GM19395 (cell line): Measurements from ENCODE around the gene DIP2A.
"Not testable (repeated sequence)": the region's sequence is repeated elsewhere in the genome, so short reads cannot be mapped to it uniquely, and the experiment has no call there.

Source experiments
- ATAC-seq: cut with Tn5 transposase; IDR thresholded peaks from one replicate; pipeline ENCODE4 v1.9.1; 2021; ENCODE audit warnings: mild to moderate bottlenecking, moderate library complexity; ENCODE audit not compliant: unreplicated experiment

DIP2A gene

GRCh38 chr21:46424621-46425020, 34.1 kb upstream of the DIP2A start:
- ATAC-seq, result no peak

- ATAC-seq, result no peak
Measured at GRCh38 chr21:46425041-46425440, 33.6 kb upstream of the DIP2A start.

- ATAC-seq, result no peak
Measured at GRCh38 chr21:46425571-46425970, 33.1 kb upstream of the DIP2A start.

GRCh38 chr21:46426313-46427046, 32.2 kb upstream of the DIP2A start:
- no peak for ATAC-seq

- no peak for ATAC-seq
Measured at GRCh38 chr21:46427516-46427915, 31.2 kb upstream of the DIP2A start.

GRCh38 chr21:46428286-46428685, 30.4 kb upstream of the DIP2A start:
- ATAC-seq, result no peak

- no peak for ATAC-seq
Measured at GRCh38 chr21:46428987-46429710, 29.5 kb upstream of the DIP2A start.

- no peak for ATAC-seq
Measured at GRCh38 chr21:46429754-46430681, 28.7 kb upstream of the DIP2A start.

GRCh38 chr21:46431448-46431847, 27.2 kb upstream of the DIP2A start:
- no peak for ATAC-seq

GRCh38 chr21:46431884-46432488, 26.7 kb upstream of the DIP2A start:
- ATAC-seq, result no peak

GRCh38 chr21:46433116-46433515, 25.6 kb upstream of the DIP2A start:
- ATAC-seq, result not testable (repeated sequence)

- no peak for ATAC-seq
Measured at GRCh38 chr21:46434322-46434958, 24.3 kb upstream of the DIP2A start.

- ATAC-seq, result no peak
Measured at GRCh38 chr21:46435786-46436227, 22.9 kb upstream of the DIP2A start.

- ATAC-seq, result no peak
Measured at GRCh38 chr21:46436621-46437020, 22.1 kb upstream of the DIP2A start.

- no peak for ATAC-seq
Measured at GRCh38 chr21:46437096-46437498, 21.6 kb upstream of the DIP2A start.

- no peak for ATAC-seq
Measured at GRCh38 chr21:46437511-46437910, 21.2 kb upstream of the DIP2A start.

GRCh38 chr21:46438241-46438640, 20.4 kb upstream of the DIP2A start:
- ATAC-seq, result no peak

- ATAC-seq, result no peak
Measured at GRCh38 chr21:46439906-46440305, 18.8 kb upstream of the DIP2A start.

GRCh38 chr21:46441331-46441730, 17.4 kb upstream of the DIP2A start:
- no peak for ATAC-seq

- ATAC-seq, result no peak
Measured at GRCh38 chr21:46441961-46442498, 16.7 kb upstream of the DIP2A start.
